WERI-Rb-1 (cell line): ENCODE data around the gene SH3GL3.

Experiments used
- DNase-seq: peaks from one replicate; pipeline ENCODE4 v3.0.0-alpha.2; 2020
- H3K27ac ChIP-seq: fragments of 250-450 bp; sonication (Bioruptor Pico); 2 replicates; pipeline ENCODE4 v1.5.1; 2020; ENCODE audit warnings: mild to moderate bottlenecking, moderate library complexity
- H3K27me3 ChIP-seq: fragments of 250-450 bp; sonication (Bioruptor Pico); 2 replicates; pipeline ENCODE4 v1.5.1; 2021; ENCODE audit warnings: mild to moderate bottlenecking, low read depth, moderate library complexity; ENCODE audit not compliant: insufficient read depth, severe bottlenecking
- H3K36me3 ChIP-seq: fragments of 250-450 bp; sonication (Bioruptor Pico); 2 replicates; pipeline ENCODE4 v1.5.1; 2020; ENCODE audit warnings: mild to moderate bottlenecking, moderate library complexity
- H3K4me3 ChIP-seq: 2 replicates; pipeline ENCODE4 v1.5.1; 2011; ENCODE audit warnings: low read depth, mild to moderate bottlenecking, control low read depth, low read length
- H3K9me3 ChIP-seq: fragments of 250-450 bp; sonication (Bioruptor Pico); 2 replicates; pipeline ENCODE4 v1.5.1; 2021; ENCODE audit warnings: mild to moderate bottlenecking, moderate library complexity; ENCODE audit not compliant: severe bottlenecking
- CTCF ChIP-seq: IDR thresholded peaks from 2 replicates; pipeline ENCODE4 v1.5.1; 2011; ENCODE audit warnings: low read depth, mild to moderate bottlenecking, control low read depth, inconsistent platforms, low read length

SH3GL3 gene

GRCh38 chr15:83549623-83550022 lies 102.5 kb downstream of the SH3GL3 start:
- Histone ChIP-seq H3K27me3 (no peaks in the 10 kb centered on the region), H3K4me3 (no peak overlapping the region), H3K27ac (no peak overlapping the region), H3K9me3 (no peaks in the 10 kb centered on the region), H3K36me3 (no peaks in the 10 kb centered on the region)
- TF ChIP-seq CTCF = no peak
- no peak for DNase-seq

GRCh38 chr15:83554558-83554957 lies 107.4 kb downstream of the SH3GL3 start:
- Histone ChIP-seq H3K27me3 (no peaks in the 10 kb centered on the region), H3K36me3 (no peaks in the 10 kb centered on the region), H3K27ac (no peak overlapping the region), H3K9me3 (no peaks in the 10 kb centered on the region), H3K4me3 (no peak overlapping the region)
- no peak for DNase-seq
- no peak for TF ChIP-seq CTCF

GRCh38 chr15:83555383-83555782 lies 108.2 kb downstream of the SH3GL3 start:
- DNase-seq = no peak
- Histone ChIP-seq H3K27me3 (no peaks in the 10 kb centered on the region), H3K9me3 (no peaks in the 10 kb centered on the region), H3K4me3 (no peak overlapping the region), H3K27ac (no peak overlapping the region), H3K36me3 (no peaks in the 10 kb centered on the region)
- no peak for TF ChIP-seq CTCF

DNA sequence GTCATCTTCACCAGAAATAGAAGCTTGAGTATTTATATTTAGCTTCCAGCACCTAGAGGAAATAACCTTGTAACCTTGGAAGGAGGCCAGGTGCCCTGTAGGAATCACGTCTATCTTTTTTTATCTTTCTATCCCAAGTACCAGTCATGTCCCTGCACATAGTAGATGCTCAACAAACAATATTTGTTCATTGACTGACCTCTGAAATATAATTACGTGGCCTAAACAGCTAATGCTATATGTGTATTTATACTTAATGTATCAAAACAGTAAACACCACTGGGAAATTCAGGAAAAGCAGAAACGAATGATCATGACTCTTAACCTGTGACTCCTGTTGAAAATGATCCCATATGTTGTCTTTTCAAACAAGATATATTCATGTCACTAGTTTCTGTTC lies 108.9 kb downstream of the SH3GL3 start:
- H3K9me3 ChIP-seq = no peaks in the 10 kb centered on the region
- no peak for TF ChIP-seq CTCF
- H3K4me3 ChIP-seq = no peak overlapping the region
- H3K27ac ChIP-seq = no peak overlapping the region
- H3K27me3 ChIP-seq = no peaks in the 10 kb centered on the region
- DNase-seq = no peak
- no peaks in the 10 kb centered on the region for H3K36me3 ChIP-seq

GRCh38 chr15:83556754-83557153 lies 109.6 kb downstream of the SH3GL3 start:
- Histone ChIP-seq H3K9me3 (no peaks in the 10 kb centered on the region), H3K4me3 (no peak overlapping the region)
- TF ChIP-seq CTCF = no peak

GRCh38 chr15:83558146-83558545 lies 111.0 kb downstream of the SH3GL3 start:
- DNase-seq = no peak
- Histone ChIP-seq H3K4me3 (no peak overlapping the region), H3K27me3 (no peaks in the 10 kb centered on the region), H3K27ac (no peak overlapping the region), H3K36me3 (no peaks in the 10 kb centered on the region), H3K9me3 (no peaks in the 10 kb centered on the region)
- TF ChIP-seq CTCF = no peak

More at GRCh38 chr15:83556754-83557153, 109.6 kb downstream of the SH3GL3 start:
- Histone ChIP-seq H3K36me3 (no peaks in the 10 kb centered on the region), H3K27me3 (no peaks in the 10 kb centered on the region), H3K27ac (no peak overlapping the region)
- no peak for DNase-seq
